ENCODE results near the gene C22orf15. TPM values are rescaled to one million over a fixed set of nuclear protein-coding genes. Genes with fewer than 3 reads are reported as not detected.

C22orf15 gene
- total RNA-seq, 2 donors from 2014 or later = not detected

DNA sequence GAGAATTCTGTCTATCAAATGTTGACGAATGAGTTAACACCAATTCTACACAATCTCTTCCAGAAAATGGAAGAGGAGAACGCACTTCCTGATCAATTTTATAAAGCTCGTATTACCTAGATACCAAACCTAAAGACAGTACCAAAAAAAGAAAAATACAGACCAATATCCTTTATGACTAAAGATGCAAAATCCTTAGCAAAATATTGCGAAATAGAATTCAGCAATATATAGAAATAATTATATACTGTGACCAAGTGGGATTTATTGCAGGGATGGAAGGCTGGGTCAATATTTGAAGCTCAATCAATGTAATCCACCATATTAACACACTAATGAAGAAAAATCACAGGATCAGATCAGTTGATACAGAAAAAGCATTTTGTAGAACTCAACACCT lies 49.6 kb downstream of the C22orf15 start:
- H3K36me3 ChIP-seq = peaks cover 0 to 3% of the 10 kb centered on the region in 2 donors
- H3K4me3 ChIP-seq = no peak overlapping the region
- H3K4me1 ChIP-seq (replicated peaks) = no peaks in the 10 kb centered on the region
- WGBS = 96% methylated on average over 4 of the region's 4 CpGs
- no peak overlapping the region for H3K27ac ChIP-seq
- DNase-seq (ENCODE audit: low spot score) = no peak
- no peaks in the 10 kb centered on the region for H3K9me3 ChIP-seq
- intact Hi-C loops (cut with DNase I) = no loop called here
- H3K27me3 ChIP-seq (replicated peaks; ENCODE audit: insufficient read depth) = no peaks in the 10 kb centered on the region
- TF ChIP-seq POLR2A (IDR thresholded peaks at IDR 0.05) (no peak), POLR2AphosphoS5 (IDR thresholded peaks at IDR 0.05) (no peak)
- TF ChIP-seq, protein P1, sequence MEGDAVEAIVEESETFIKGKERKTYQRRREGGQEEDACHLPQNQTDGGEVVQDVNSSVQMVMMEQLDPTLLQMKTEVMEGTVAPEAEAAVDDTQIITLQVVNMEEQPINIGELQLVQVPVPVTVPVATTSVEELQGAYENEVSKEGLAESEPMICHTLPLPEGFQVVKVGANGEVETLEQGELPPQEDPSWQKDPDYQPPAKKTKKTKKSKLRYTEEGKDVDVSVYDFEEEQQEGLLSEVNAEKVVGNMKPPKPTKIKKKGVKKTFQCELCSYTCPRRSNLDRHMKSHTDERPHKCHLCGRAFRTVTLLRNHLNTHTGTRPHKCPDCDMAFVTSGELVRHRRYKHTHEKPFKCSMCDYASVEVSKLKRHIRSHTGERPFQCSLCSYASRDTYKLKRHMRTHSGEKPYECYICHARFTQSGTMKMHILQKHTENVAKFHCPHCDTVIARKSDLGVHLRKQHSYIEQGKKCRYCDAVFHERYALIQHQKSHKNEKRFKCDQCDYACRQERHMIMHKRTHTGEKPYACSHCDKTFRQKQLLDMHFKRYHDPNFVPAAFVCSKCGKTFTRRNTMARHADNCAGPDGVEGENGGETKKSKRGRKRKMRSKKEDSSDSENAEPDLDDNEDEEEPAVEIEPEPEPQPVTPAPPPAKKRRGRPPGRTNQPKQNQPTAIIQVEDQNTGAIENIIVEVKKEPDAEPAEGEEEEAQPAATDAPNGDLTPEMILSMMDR (IDR thresholded peaks at IDR 0.05) = no peak

Other genes with a start within 250 kb of the C22orf15 start
- gene IGLL1, start 182.7 kb upstream of the C22orf15 start, total RNA-seq = under 1 TPM in 1 of 2 donors, not detected in 1; 0.85 TPM
- 1 to 10 TPM in 1 of 2 donors, not detected in 1; 2.8 TPM for gene DRICH1, start 130.7 kb upstream of the C22orf15 start, total RNA-seq
- under 1 TPM in 1 of 2 donors, not detected in 1; 0.91 TPM for gene RGL4, start 72.0 kb upstream of the C22orf15 start, total RNA-seq
- 1 to 10 TPM; 5.2 to 8.1 TPM for gene ZNF70, start 11.9 kb upstream of the C22orf15 start, total RNA-seq
- not detected for gene VPREB3, start 8.6 kb upstream of the C22orf15 start, total RNA-seq
- gene CHCHD10, start 5.0 kb downstream of the C22orf15 start, total RNA-seq = 10 to 100 TPM; 17.3 to 59.3 TPM
- gene MMP11, start 9.9 kb downstream of the C22orf15 start, total RNA-seq = 10 to 100 TPM in 1 of 2 donors, 1 to 10 TPM in 1; 6.3 to 26.6 TPM
- 100 to 1,000 TPM in 1 of 2 donors, 10 to 100 TPM in 1; 77.2 to 136 TPM for gene SMARCB1, start 24.0 kb downstream of the C22orf15 start, total RNA-seq
- gene DERL3, start 76.0 kb downstream of the C22orf15 start, total RNA-seq = 1 to 10 TPM in 1 of 2 donors, not detected in 1; 6.9 TPM
- gene SLC2A11, start 94.9 kb downstream of the C22orf15 start, total RNA-seq = 10 to 100 TPM; 15.1 to 27.0 TPM
- gene MIF, start 131.4 kb downstream of the C22orf15 start, total RNA-seq = 100 to 1,000 TPM; 501 to 587 TPM
- 10 to 100 TPM in 1 of 2 donors, 1 to 10 TPM in 1; 3.9 to 16.2 TPM for gene GSTT2B, start 198.2 kb downstream of the C22orf15 start, total RNA-seq
- 1 to 10 TPM in 1 of 2 donors, not detected in 1; 2.2 TPM for gene DDTL, start 203.9 kb downstream of the C22orf15 start, total RNA-seq
- gene DDT, start 211.5 kb downstream of the C22orf15 start, total RNA-seq = 100 to 1,000 TPM; 131 to 285 TPM
- gene GSTT2, start 217.1 kb downstream of the C22orf15 start, total RNA-seq = not detected
- gene GSTT4, start 242.5 kb downstream of the C22orf15 start, total RNA-seq = under 1 TPM in 1 of 2 donors, not detected in 1; 0.80 TPM
- gene CABIN1, start 248.3 kb downstream of the C22orf15 start, total RNA-seq = 10 to 100 TPM; 41.1 to 85.8 TPM